Kidney capillary endothelial cell (primary cell): ENCODE data around the gene IGF2BP3.

Experiments used
- DNase-seq: peaks from one replicate; pipeline ENCODE4 v3.0.0-alpha.2; 2018; ENCODE audit warnings: low spot score

The IGF2BP3 gene

GRCh38 chr7:23377134-23377533 lies 93.2 kb downstream of the IGF2BP3 start:
- DNase-seq = peak; percentile 76

DNA sequence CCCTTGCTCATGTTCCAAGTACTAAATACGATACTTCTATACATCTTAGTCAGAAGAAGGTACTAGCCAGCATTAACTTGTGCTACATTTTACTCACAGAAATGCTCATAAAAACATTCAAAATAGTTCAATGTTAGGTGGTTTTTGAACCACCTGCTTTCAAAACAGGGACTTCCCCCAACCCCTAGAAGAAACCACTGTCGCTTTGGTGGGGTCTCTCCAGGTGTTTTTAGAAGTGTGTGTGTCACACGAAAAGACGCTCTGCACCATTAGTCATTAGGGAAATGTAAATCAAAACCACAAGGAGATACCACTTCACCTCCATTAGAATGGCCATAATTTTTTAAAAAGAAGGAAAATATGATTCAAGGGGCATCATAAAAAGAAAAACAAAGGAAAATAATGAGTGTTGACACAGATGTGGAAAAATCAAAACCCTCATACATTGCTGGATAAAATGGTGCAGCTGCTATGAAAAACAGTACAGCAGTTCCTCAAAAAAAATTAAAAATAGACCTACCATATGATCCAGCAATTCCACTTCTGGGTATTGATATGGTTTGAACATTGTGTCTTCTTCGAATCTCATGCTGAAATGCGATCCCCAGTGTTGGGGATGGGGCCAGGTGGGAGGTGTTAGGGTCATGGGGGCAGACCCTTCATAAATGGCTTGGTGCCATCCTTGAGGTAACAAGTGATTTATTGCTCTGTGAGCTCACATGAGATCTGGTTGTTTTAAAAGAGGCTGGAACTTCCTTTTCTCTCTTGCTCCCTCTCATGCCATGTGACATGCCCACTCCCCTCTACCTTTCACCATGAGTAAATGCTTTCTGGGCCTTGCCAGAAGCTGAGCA lies 96.9 kb downstream of the IGF2BP3 start:
- DNase-seq = no peak

- DNase-seq = no peak
Measured at GRCh38 chr7:23372611-23373010, 97.7 kb downstream of the IGF2BP3 start.

GRCh38 chr7:23371654-23372053 lies 98.6 kb downstream of the IGF2BP3 start:
- DNase-seq = no peak

GRCh38 chr7:23369695-23370404 lies 100.4 kb downstream of the IGF2BP3 start:
- DNase-seq = no peak

- no peak for DNase-seq
Measured at GRCh38 chr7:23369100-23369499, 101.2 kb downstream of the IGF2BP3 start.

DNA sequence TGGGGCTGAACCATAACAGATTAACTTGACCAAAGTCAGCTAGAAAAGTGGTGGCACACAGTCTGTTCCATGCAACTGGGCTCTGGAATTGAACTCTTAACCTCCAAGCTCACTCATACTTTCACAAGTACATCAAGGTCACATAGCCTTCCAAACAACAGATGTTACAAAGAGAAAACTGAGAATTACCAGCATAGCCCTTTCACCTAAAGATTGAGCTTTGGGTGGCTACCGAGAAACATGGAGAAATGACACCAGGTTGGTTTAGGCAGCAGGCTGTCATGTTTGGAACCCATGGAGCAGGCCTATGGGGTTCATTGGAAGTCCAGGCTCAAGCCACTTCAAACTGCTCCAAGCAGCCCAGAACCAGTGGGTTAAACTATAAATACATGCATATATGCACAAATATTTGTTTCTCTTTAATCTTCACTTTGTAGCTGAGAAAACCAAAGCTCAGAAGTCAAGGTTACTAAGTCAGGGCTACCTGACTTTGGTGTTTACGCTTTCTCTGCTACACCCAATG lies 112.1 kb downstream of the IGF2BP3 start:
- DNase-seq = no peak

DNA sequence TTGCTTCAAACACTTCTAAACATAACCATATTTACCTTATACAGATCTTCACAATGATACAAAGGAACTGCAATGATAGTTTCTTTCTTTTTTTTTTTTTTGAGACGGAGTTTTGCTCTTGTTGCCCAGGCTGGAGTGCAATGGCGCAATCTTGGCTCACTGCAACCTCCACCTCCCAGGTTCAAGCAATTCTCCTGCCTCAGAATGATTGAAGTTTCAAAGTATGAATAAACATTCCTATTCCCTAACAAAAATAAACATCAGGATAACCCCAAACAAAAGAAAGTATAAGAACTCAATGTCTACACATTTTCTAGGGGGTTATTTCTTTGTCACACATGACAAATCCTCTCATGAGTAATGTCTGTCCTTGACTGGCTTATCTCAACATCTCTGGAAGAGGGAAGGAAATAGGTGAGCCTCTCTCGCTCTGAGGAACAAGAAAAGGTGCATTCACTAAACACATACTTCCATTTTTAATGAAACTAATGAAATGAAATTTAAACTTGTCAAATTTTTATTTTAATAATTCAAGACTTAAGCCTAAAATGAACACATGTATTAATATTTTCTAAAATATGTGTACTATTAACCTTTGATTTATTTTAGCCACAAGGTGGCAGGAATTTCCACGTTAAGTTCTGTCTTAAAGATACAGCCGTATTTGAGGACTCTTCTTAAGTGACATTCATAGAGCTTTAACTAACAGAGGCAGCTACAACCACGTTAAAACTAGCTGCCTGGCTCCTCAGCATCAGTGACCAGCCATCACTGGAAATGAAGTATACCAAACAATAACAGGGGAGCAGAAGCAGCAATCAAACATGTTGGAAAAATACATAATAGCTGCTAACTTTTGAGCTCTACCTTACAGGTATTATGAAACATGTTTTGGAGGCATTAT lies 112.8 kb downstream of the IGF2BP3 start:
- peak; percentile 76 for DNase-seq

- DNase-seq = no peak
Measured at GRCh38 chr7:23356726-23357125, 113.6 kb downstream of the IGF2BP3 start.

- DNase-seq = no peak
Measured at GRCh38 chr7:23356168-23356567, 114.1 kb downstream of the IGF2BP3 start.

DNA sequence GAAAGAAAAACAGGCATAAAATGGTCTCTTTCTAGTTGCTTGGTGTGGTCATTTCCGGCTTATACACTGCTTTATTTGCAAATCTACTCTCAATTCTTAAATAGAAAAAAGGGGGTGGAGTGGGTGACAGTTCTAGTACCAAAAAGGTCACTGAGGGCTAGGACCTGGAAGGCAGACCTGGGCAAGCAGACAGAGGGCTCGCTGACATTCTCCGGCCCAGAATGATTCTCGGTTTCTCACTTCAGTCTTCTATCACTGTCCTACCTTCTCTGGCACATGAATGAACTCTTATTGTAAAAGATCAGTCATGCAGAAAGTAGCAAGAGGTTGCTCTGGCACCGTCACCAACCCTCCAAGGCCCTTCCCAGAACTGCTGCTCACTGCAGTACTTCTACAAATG lies 117.1 kb downstream of the IGF2BP3 start:
- no peak for DNase-seq

- DNase-seq = no peak
Measured at GRCh38 chr7:23350466-23350865, 119.8 kb downstream of the IGF2BP3 start.

- DNase-seq = peak; percentile 86
Measured at GRCh38 chr7:23349484-23350157, 120.7 kb downstream of the IGF2BP3 start.

- peak; percentile 67 for DNase-seq
Measured at GRCh38 chr7:23347682-23348180, 122.6 kb downstream of the IGF2BP3 start.

GRCh38 chr7:23347033-23347681 lies 123.1 kb downstream of the IGF2BP3 start:
- no peak for DNase-seq

DNA sequence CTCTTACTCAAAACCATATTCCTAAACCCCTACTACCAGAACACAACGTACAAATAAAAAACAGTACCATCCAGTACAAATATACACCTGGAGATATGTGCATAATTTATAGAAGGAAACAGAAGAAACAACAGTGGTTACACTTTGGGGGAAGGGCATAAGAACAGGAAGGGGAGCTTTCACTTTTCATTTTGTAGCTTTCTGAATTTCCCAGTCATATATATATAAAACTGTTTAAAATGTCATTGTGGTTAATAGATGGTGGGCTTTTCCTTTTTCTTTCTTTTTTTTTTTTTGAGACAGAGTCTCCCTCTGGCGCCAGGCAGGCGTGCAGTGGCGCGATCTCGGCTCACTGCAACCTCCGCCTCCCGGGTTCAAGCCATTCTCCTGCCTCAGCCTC lies 124.0 kb downstream of the IGF2BP3 start:
- no peak for DNase-seq

DNA sequence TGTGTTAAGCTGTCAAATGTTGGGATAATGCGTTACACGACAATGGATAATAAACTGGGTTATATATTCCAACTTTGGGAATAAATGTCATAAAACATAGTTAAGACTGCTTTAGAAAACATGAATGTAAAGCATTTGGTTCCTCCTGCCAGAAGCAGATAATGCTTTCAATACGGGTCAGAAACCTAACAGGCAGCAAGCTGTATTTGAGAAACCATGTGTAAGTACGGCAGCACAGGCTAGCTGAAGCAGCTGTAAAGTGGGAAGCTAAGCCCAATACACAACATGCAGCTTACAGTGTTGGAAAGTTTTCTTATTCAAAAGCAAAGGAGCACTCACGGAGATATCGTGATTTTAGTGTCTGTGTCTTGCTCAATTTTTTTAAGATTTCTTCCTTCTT lies 124.7 kb downstream of the IGF2BP3 start:
- DNase-seq = no peak

GRCh38 chr7:23343806-23344475 lies 126.3 kb downstream of the IGF2BP3 start:
- no peak for DNase-seq

GRCh38 chr7:23343102-23343501 lies 127.2 kb downstream of the IGF2BP3 start:
- no peak for DNase-seq
